Activated CD4-positive, alpha-beta T cell treated with anti-CD3 and anti-CD28 coated beads for 1 hour (primary cell): ENCODE measurements around the gene ANKRD33.
"Not testable (repeated sequence)": the region's sequence is repeated elsewhere in the genome, so short reads cannot be mapped to it uniquely, and the experiment has no call there.

ENCODE experiments used
- DNase-seq: peaks from one replicate; pipeline ENCODE4 v3.0.0-alpha.2; 2020

The ANKRD33 gene

DNA sequence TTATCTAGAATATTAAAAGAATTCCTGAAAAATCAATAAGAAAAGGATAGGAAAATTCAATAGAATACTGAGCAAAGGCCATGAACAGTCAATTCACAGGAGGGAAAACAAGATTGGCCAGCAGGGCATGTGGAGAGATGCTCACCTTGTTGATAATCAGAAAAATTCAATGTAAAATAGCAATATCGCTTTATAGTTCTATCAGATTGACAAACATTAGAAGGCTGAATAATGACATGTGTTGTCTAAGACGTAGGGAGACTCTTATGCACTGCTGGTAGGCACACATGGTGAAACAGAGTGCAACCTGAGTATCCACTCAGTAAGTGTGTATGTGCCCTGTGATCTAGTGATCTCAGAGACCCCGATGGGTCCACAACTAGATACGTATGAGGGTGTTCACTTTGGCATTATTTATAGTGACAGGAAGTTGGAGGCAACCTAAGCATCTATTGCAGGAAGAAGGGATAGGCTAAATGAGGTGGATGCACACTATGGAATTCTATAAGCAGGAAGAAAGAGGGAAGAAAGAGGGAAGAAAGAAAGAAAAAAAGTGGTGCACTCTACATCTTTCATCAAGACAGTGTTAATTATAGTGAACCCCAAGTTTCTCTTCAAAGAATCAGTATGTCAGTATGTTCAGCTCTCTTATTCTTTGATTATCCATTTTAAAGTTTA is 3.8 kb upstream of the ANKRD33 start:
- DNase-seq, result no peak

DNA sequence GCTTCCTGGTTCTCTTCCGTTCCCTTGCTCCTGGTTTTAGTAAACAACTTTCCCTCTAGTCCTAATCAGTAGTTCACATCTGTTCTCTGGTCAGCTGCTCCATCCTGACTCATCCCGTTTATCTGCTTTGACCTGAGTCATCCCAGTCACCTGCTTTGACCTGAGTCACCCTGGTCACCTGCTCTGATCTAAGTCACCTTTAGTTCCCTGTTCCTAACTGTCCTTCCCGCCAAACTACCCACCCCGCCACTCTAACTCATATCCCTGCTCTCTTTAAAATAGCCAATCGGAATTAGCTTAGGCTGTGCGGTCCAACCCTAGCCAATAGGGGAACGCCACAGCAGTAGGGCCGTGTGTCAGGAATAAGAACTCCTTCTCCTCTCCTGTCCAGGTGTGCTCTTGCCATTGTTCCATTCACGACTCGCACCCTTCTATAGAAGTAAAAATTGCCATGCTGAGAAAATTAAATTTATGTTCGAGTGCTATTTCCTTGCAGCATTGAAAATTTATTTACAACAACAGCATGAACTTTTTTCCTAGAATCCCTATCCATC is 3.1 kb upstream of the ANKRD33 start:
- DNase-seq, result no peak

DNA sequence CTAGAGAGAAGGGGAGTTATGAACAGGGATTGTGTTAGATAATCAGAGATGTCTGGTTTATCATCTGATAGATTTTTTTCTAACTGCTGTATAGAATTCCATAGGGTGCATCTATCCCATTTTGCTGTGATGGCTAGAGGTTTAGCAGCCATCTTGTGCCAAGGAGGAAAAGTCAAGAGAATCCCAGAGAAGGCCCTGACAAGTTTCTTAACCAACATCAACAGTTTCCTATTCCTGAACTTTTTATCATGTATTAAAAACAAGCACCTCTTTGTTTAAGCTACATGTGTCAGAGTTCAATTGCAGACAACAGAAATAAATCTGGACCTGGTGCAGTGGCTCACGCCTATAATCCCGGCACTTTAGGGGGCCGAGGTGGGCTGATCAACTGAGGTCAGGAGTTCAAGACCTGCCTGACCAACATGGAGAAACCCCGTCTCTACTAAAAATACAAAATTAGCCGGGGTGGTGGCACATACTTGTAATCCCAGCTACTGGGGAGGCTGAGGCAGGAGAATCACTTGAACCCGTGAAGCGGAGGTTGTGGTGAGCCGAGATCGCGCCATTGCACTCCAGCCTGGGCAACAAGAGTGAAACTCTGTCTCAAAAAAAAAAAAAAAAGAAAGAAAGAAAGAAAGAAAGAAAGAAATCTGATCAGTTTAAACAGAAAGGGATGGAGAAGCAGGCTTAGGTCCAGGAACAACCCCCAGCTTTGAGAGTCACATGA is 2.4 kb upstream of the ANKRD33 start:
- not testable (repeated sequence) for DNase-seq

DNA sequence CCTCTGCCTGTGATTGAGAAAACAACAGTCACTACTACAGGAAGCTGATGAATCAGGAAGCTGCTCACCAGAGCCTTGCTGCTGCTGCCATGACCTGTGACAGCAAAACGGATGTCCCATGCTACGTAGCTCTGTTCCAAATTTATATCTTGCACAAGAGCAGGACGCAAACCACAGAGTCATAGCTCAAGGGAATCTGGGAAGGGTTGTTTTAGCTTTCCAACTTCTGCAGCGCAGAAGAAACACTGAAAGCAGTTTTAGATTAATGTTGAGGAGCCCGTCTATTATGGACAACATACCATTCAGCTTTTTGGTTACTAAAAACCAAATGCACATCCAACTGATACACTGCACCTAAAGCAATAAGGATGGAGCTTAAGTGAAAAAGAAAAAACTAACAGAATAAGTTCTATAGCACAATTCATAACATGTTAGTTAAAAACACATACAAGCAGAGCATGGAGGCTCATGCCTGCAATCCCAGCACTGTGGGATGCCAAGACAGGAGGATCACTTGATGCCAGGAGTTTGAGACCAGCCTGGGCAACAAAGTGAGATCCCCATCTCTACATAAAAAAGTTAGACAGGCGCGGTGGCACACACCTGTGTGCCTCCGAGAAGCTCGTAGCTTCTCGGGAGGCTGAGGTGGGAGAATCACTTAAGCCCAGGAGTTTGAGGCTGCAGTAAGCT is 1.7 kb upstream of the ANKRD33 start:
- peak; percentile 20 for DNase-seq

DNA sequence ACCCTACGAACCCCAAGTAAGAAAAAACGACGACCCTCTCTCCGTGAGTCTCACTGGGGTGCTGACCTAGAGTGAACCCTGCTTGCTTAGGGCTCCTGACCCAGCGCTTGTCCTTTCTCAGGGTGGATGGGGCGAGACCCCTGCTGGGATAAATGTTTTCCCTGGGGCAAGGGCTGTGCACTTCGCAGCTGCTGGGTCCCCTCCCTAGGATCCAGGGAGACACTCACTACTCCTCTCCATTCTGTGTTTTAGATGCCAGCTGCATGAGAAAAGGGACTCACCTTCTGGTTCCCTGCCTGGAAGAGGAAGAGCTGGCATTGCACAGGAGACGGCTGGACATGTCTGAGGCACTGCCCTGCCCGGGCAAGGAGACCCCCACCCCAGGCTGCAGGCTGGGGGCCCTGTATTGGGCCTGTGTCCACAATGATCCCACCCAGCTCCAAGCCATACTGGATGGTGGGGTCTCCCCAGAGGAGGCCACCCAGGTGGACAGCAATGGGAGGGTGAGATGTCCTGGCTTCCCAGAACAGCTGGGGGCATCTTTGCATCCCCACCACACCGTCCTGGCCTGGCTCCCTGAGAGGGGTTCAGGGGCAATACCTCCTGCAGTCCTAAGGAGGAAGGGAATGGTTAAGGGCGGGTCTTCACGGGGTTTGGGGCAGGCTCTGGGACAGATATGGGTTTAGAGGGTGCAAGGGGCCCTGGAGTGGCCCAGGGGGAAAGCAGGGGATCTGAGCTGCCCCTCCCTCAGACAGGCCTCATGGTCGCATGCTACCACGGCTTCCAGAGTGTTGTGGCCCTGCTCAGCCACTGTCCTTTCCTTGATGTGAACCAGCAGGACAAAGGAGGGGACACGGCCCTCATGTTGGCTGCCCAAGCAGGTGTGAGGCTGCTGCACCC is 663 bp downstream of the ANKRD33 start:
- DNase-seq, result no peak

DNA sequence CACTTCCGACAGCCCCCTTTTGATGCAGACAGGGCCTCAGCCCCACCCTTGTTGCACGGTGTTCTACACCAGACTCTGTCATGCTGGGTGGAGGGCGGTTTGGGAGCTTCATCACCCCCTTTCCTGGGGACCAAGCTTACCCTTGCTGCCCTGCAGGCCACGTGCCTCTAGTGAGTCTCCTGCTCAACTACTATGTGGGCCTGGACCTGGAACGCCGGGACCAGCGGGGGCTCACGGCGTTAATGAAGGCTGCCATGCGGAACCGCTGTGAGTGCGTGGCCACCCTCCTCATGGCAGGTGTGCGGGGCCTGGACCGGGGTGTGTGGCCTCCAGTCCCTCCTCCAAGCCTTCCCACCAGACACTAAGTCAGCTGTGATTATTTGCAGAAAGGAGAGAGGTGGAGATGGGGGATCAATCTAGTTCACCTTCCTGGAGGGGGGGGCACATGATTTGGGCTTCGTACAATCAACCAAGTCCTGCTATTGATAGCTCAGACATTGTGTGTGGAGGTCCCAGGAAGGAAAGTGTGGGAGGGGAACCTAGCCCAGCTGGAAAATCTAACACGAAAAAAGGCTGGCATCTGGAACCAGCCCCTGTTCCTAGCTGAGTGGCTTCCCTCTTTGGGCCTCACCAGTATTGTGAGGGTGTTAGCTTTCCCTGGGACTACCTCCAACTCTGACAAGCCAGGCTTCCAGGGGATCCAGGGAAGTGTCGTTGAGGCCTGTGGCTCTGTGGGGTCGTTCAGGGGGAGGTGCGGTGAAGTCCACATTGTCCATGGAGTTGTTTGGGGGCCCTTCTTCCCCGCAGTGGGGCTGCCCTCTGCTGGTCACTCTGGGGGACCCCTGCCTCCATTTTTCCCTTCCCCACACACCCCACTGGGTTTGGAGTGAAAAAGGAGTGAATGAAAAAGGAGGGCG is 1.6 kb downstream of the ANKRD33 start:
- DNase-seq, result no peak

DNA sequence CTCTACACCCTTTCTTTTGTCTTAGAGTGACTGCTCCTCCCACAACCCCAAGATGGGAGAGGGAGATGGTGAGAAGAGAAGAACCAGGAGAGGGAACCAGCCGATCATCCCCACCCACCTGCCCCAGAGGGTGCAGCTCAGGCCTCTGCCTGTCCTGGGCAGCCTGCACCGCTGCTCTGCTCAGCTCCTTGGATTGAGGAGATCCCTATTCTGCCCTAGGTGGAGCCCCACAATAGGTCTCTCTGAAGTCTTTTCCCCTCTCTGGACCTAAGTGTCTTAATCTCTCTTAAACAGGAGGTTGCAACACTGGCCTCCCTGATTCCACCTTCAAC is 2.2 kb downstream of the ANKRD33 start:
- DNase-seq, result no peak

DNA sequence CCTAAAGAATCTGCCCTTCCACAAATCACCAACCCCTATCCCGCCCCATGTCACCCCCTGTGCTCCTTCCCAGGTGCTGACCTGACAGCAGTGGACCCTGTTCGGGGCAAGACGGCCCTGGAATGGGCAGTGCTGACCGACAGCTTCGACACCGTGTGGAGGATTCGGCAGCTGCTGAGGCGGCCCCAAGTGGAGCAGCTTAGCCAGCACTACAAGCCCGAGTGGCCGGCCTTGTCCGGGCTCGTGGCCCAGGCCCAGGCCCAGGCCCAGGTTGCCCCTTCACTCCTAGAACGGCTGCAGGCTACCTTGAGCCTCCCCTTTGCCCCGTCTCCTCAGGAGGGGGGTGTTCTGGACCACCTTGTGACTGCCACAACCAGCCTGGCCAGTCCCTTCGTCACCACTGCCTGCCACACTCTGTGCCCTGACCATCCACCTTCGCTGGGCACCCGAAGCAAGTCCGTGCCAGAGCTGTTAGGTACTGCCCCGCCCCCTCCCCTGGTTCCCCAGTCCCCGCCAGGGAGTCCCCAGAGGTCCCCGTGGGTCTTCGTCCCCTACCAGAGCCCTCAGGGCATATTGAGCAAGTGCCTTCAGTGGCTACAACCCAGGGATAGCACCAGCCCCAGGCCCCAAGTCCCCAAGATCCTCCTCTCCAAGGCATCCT is 2.7 kb downstream of the ANKRD33 start:
- DNase-seq, result no peak

DNA sequence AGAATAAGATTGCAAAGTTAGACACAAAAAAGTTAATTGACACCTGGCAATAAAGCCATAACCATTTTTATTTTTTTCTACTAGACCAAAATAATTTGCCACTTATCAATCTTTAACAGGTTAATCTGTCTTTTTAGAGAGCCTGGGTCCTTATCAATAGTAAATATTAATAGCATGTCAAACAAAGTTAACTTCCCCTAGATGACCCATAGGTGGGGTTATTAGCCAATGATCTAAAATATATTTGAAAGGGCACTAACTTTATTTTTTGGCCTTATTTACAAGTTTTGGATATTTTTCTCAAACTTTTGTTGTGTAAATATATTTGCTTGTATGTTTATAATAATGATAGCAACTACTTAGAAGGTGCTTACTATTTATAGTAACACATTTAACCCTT is 3.9 kb downstream of the ANKRD33 start:
- no peak for DNase-seq

DNA sequence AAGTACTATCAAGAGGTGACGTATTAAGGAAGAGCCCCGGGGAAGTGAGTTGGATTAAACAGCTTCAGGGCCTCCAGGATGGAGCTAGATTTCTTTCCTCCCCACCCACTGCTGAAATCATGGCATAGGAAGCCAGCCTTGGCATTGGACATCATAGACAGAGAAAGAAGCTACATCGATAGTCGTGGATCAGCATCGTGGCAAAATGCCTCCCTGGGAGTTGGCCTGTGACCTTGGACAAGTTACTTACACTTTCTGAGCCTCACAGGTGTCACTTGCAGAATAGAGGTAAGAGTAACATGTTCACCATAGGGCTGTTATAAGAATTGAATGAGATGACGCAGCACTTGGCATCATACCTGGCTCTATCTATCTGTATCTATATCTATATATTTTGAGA is 5.9 kb downstream of the ANKRD33 start:
- DNase-seq, result no peak

DNA sequence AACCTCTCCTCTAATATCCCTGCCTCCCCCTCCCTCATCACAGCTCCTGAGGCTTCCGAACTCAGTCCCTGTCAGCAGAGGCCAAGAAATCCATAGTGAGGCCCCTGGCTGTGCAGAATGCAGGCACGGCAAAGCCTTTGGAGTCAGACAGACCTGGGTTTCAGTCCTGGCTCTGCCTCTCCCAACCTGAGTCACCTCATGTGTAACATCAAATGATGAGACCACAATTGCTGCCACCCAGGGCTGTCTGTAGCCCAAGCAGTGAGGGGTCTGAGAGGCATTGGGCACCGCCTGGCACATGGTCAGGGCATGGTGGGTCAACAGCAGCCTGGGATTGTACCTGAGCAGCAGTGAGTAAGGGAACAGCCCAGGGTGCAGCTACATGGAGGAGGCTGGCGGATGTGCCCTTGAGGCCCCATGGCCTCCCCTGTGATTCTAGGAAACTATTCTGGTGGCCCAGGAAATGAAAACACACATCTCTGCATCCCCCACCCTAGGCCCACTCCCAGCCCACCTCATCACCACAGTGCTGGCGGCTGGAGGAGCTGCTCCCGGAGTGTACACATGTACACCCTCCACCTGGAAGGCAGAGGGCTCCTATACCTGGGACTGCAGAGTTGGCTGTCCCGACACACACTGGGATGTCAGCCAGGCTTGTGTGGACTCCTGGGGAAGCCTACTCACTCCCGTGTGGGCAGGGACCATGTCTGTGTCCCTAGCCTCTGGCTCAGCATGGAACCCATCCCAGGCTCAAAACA is 7.7 kb downstream of the ANKRD33 start:
- no peak for DNase-seq

DNA sequence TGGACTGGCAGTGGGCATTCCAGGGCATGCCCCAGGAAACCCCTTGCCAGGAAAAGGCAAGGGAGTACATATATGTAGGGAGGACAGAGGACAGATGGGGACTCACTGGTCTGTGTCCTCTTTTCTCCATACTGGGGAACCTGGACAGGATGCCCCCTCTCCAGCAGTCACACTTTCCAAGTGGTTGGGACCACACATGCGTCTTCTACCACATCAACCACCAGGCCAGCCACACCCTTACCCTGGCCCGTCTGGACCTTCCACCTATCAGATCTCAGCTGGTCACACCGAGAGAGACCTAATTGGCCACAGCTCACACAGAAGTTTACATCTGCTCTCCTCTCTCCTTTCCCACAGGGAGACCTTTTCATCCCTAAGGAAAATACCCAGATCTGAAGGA is 8.3 kb downstream of the ANKRD33 start:
- no peak for DNase-seq

DNA sequence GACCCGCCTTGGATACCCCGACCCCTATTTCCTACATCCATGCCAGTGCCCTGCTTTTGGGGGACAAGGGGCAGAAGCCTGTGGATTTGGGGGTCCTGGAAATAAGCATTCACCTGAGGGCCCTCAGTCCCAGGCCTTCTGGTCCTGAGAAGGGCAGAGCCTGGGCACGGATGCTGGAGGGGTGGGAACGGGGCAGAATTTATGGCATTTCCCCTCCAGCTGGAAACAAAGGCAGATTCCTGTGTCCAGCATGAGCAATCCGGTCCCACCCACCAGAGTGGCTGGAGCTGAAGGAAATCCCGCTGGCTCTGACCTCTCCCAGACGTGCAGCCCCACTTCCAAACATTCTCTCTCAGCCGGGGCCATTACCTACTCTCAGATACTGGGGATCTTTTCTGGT is 9.3 kb downstream of the ANKRD33 start:
- no peak for DNase-seq

DNA sequence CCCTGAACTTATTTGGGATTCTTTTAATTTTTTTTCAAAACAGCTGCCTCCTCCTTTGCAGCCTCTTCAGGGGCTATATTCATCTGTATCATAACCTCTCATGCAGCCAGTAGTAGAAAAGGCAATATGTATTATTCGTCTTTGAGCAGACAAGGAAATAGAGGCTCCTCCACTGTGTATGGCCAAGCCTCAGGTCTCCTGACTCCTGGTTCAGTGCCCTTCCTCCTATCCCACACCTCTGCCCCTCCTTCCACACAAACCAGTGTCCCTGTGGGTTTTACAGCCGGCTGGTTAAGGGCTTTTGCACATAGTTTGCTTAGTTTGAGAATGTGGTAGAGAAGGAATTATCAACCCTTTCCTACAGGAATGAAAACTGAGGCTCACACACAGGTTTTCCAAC is 10.6 kb downstream of the ANKRD33 start:
- no peak for DNase-seq

DNA sequence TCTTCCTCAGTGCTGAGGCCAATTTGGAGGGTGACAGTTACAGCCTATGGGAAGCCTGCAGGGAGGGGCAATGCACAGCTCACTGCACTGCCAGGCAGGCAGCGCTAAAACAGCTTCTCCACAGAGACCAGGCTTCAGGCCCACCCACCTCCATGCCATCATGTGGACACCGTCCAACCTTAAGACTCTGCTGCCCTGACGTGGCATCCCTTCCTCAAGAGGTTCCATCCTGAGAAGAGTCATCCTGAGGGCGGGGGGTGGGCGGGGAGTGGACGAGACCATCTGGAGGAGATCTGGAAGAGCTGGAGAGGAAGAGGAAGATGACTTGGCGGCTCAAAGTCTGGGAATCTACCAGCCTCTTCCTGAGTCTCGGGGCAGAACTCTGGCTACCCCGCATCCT is 11.0 kb downstream of the ANKRD33 start:
- DNase-seq, result no peak

DNA sequence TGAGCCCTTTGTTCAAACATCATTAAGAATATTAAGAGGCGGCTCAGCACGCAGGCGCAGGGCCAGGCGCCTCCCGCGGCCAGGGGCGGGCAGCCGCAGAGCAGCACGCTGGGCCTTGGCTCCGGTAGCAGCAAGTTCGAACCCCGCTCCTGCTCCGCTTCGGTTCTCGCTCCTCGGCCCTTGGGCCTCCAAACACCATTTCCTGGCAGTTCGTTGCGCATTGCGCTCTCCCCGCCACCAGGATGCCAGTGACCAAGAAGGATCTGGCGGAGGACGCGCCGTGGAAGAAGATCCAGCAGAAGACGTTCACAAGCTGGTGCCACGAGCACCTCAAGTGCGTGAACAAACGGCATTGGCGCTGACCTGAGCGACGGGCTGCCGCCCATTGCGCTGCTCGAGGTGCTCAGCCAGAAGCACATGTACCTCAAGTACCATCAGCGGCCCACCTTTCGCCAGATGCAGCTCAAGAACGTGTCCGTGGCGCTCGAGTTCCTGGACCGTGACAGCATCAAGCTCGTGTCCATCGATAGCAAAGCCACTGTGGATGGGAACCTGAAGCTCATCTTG is 12.5 kb downstream of the ANKRD33 start:
- no peak for DNase-seq

DNA sequence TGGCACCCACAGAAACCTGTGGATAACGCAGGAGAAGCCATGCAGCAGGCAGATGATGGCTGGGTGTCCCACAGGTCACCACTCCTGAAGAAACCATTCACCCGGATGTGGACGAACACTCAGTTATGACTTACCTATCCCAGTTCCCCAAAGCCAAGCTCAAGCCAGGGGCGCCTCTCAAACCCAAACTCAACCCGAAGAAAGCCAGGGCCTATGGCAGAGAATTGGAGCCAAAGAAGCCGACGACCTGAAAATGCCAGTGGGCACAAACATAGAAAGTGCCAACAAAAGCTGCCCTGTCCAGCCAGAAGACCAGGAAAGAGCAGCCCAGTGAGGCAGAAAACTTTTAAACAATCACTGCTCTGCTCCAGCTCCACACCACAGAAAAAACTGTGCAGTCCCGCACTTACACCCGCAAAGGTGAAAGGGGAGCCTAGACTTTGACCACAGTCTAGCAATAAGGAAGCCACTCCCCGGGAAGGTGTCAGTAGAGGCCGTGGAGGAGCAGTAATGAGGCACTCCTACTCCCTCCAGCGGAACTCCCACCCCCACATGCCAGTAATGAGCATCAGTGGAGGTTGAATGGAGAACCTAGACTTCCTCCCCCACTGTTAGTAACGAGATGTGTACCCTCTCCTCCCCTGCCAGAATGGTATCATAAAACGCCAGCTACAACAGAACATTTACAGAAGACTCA is 13.4 kb downstream of the ANKRD33 start:
- no peak for DNase-seq

DNA sequence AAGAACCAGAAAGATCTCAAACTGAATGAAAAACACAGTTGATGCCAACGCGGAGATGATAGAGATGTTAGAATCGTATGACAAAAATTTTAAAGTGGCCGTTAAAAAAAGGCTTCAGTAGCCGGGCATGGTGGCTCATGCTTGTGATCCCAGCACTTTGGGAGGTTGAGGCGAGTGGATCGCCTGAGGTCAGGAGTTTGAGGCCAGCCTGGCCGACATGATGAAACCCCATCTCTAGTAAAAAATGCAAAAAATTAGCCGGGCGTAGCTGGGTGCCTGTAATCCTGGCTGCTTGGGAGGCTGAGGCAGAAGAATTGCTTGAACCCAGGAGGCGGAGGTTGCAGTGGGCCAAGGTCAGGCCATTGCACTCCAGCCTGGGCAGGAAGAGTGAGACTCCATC is 14.0 kb downstream of the ANKRD33 start:
- no peak for DNase-seq

DNA sequence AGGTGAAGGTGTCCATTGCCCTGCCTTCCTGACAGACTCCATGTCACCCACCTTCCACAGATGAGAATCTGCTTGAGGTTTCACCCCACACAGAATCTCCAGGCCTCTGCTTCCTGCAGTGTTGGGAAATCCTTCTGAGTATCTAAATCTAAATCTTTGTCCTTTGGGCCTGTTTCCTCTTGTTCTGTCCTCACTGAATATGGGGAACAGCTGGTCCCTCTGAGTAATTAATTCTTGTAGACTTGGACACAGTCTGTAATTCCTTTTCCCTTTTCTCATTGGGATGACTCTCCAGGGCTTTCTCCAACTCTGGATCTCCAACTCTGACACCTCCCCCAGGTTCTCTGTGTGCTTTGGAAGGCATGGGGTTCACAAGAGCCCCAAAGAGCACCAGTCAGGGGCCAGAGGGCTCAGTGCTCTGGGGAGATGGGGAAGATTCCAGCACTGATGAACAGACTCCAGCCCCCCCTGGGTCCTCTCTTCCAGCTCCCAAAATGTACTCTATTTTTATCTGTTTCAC is 17.1 kb downstream of the ANKRD33 start:
- no peak for DNase-seq
